Thyroid gland (tissue), 4 donors: ENCODE measurements around the gene GPR162.
"Not testable (repeated sequence)": the region's sequence is repeated elsewhere in the genome, so short reads cannot be mapped to it uniquely, and the experiment has no call there.

Experiments used
- POLR2A ChIP-seq, 2 donors: fragments of 450-650 bp; IDR thresholded peaks; one replicate each; pipeline ENCODE4 v1.6.1; 2017; ENCODE audit warnings: antibody characterized with exemption in 2 of 2, mild to moderate bottlenecking in 2 of 2, moderate library complexity in 1 of 2
- TF ChIP-seq, protein P1 (sequence below), 6 experiments: fragments of 200-600 bp in 3 of 6; fragments of 450-650 bp in 3 of 6; sonication (generic) in 3 of 6; IDR thresholded peaks; one replicate each; pipeline ENCODE4 v1.5.1; 2016 to 2019; ENCODE audit warnings: antibody characterized with exemption in 6 of 6, mild to moderate bottlenecking in 2 of 6, inconsistent platforms in 1 of 6, moderate library complexity in 1 of 6

DNA sequence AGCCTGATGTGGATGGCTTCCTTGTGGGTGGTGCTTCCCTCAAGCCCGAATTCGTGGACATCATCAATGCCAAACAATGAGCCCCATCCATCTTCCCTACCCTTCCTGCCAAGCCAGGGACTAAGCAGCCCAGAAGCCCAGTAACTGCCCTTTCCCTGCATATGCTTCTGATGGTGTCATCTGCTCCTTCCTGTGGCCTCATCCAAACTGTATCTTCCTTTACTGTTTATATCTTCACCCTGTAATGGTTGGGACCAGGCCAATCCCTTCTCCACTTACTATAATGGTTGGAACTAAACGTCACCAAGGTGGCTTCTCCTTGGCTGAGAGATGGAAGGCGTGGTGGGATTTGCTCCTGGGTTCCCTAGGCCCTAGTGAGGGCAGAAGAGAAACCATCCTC, 48.7 kb downstream of the GPR162 start:
- TF ChIP-seq, protein P1, sequence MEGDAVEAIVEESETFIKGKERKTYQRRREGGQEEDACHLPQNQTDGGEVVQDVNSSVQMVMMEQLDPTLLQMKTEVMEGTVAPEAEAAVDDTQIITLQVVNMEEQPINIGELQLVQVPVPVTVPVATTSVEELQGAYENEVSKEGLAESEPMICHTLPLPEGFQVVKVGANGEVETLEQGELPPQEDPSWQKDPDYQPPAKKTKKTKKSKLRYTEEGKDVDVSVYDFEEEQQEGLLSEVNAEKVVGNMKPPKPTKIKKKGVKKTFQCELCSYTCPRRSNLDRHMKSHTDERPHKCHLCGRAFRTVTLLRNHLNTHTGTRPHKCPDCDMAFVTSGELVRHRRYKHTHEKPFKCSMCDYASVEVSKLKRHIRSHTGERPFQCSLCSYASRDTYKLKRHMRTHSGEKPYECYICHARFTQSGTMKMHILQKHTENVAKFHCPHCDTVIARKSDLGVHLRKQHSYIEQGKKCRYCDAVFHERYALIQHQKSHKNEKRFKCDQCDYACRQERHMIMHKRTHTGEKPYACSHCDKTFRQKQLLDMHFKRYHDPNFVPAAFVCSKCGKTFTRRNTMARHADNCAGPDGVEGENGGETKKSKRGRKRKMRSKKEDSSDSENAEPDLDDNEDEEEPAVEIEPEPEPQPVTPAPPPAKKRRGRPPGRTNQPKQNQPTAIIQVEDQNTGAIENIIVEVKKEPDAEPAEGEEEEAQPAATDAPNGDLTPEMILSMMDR (IDR thresholded peaks at IDR 0.05) = not testable (repeated sequence)
- not testable (repeated sequence) for TF ChIP-seq POLR2A (IDR thresholded peaks at IDR 0.05)
